Suppressor macrophage (primary cell): ENCODE data around the gene COL4A2.
A peak's percentile ranks its signal among the peaks of the same experiment; 100 is the strongest.

Experiments used
- DNase-seq, 4 experiments: peaks; one replicate each; pipeline ENCODE4 v3.0.0-alpha.2; 2020 to 2022

Gene COL4A2

GRCh38 chr13:110291286-110291685 is 15.8 kb upstream of the COL4A2 start:
- DNase-seq = no peak

GRCh38 chr13:110293037-110293436 is 14.0 kb upstream of the COL4A2 start:
- no peak for DNase-seq

- DNase-seq = no peak
Measured at GRCh38 chr13:110293649-110294048, 13.4 kb upstream of the COL4A2 start.

GRCh38 chr13:110294146-110294545 is 12.9 kb upstream of the COL4A2 start:
- DNase-seq = no peak

- no peak for DNase-seq
Measured at GRCh38 chr13:110294622-110295021, 12.5 kb upstream of the COL4A2 start.

GRCh38 chr13:110297011-110297410 is 10.1 kb upstream of the COL4A2 start:
- no peak for DNase-seq

GRCh38 chr13:110297766-110298504 is 9.1 kb upstream of the COL4A2 start:
- DNase-seq = no peak

- no peak for DNase-seq
Measured at GRCh38 chr13:110298505-110299282, 8.4 kb upstream of the COL4A2 start.

- no peak for DNase-seq
Measured at GRCh38 chr13:110299283-110299840, 7.7 kb upstream of the COL4A2 start.

GRCh38 chr13:110300090-110300815 is 6.8 kb upstream of the COL4A2 start:
- DNase-seq = no peak

- DNase-seq = no peak
Measured at GRCh38 chr13:110301083-110301482, 6.0 kb upstream of the COL4A2 start.

- no peak for DNase-seq
Measured at GRCh38 chr13:110301606-110302553, 5.2 kb upstream of the COL4A2 start.

- DNase-seq = no peak
Measured at GRCh38 chr13:110302997-110303396, 4.1 kb upstream of the COL4A2 start.

- DNase-seq = no peak
Measured at GRCh38 chr13:110303644-110304043, 3.4 kb upstream of the COL4A2 start.

- peak; percentile 19 to 62 (median 46) for DNase-seq
Measured at GRCh38 chr13:110304256-110304655, 2.8 kb upstream of the COL4A2 start.

GRCh38 chr13:110305001-110305400 is 2.1 kb upstream of the COL4A2 start:
- DNase-seq = no peak

- DNase-seq = no peak
Measured at GRCh38 chr13:110305544-110305943, 1.5 kb upstream of the COL4A2 start.

GRCh38 chr13:110305949-110306339 is 1.1 kb upstream of the COL4A2 start:
- DNase-seq = peak in 1 of 4 experiments; percentile 16

GRCh38 chr13:110306340-110306959 is 634 bp upstream of the COL4A2 start:
- no peak for DNase-seq

- DNase-seq = no peak
Measured at GRCh38 chr13:110307767-110308655, 927 bp downstream of the COL4A2 start.
